ENCODE results near the gene E2F2.
"Not testable (repeated sequence)": the region's sequence is repeated elsewhere in the genome, so short reads cannot be mapped to it uniquely, and the experiment has no call there.

E2F2 gene

DNA sequence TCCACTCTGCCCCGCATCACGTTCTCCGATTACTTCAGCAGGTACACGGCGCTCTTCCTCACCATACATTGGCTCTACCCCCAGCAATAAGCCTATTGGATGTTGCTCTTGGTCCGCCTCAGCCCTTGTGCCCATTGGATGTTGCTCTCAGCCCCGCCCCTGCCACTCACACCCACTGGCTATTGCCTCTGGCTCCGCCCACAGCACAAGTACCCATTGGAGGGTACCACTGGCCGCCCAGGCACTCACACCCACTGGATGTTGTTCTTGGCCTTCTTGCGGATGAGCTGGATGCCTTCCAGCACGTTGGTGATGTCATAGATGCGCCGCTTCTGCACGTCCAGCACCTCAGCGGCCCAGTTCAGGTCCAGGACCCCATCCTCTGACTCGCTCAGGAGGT is 9.4 kb downstream of the E2F2 start:
- Histone ChIP-seq H3K9me3 (ENCODE audit: control insufficient read depth, low read length) (no peaks in the 10 kb centered on the region), H3K27ac (ENCODE audit: insufficient read depth, low read depth, low read length, poor library complexity, severe bottlenecking) (no peak overlapping the region), H3K27me3 (ENCODE audit: control insufficient read depth, insufficient read depth, low read length, poor library complexity, severe bottlenecking) (no peaks in the 10 kb centered on the region), H3K4me1 (ENCODE audit: control insufficient read depth, insufficient read depth, low read length) (peaks cover 21% of the 10 kb centered on the region), H3K36me3 (ENCODE audit: control insufficient read depth, insufficient read depth, low read length) (peaks cover 21% of the 10 kb centered on the region), H3K4me3 (ENCODE audit: insufficient read depth, low read depth, low read length) (no peak overlapping the region)
- 92 to 94% methylated on average over 16 of the region's 16 CpGs for WGBS, 2 experiments

DNA sequence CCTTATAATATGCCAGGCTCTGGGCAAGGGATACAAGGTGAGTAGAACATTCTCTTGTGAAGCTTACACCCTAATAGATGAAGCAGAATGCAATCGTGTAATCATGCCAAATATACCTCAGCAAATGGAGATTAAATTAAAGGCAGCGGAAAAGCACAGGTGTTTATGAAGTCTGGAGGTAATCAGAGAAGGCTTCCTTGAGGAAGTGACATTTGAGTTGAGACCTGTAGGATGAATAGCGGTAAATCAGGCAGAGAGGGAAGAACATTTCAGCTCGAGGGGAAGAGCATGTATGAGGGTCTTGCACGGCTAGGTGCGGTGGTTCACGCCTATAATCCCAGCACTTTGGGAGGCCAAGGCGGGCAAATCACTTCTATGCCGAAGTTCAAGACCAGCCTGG is 13.5 kb downstream of the E2F2 start:
- no peaks in the 10 kb centered on the region for H3K4me1 ChIP-seq (ENCODE audit: control insufficient read depth, insufficient read depth, low read length)
- H3K36me3 ChIP-seq (ENCODE audit: control insufficient read depth, insufficient read depth, low read length) = peaks cover 21% of the 10 kb centered on the region
- WGBS, 2 experiments = 91 to 95% methylated on average over 9 of the region's 9 CpGs
- H3K4me3 ChIP-seq (ENCODE audit: insufficient read depth, low read depth, low read length) = no peak overlapping the region
- H3K27me3 ChIP-seq (ENCODE audit: control insufficient read depth, insufficient read depth, low read length, poor library complexity, severe bottlenecking) = no peaks in the 10 kb centered on the region
- no peaks in the 10 kb centered on the region for H3K9me3 ChIP-seq (ENCODE audit: control insufficient read depth, low read length)
- no peak overlapping the region for H3K27ac ChIP-seq (ENCODE audit: insufficient read depth, low read depth, low read length, poor library complexity, severe bottlenecking)

DNA sequence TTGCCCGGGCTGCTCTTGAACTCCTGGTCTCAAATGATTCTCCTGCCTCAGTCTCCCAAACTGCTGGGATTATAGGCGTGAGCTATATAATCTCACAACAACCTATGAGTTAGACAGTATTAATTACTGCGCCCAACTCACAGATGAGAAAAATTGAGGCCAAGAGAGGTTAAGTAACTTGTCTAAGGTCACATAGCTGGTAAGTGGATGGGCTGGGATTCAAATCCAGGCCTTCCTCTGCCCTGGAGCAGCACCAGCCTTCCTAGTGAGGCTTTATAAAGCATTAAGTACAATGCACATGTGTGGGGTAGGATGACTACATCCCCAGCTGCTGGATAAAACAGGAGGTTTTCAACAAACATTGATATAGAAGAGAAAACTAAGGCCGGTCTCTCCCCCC is 15.1 kb downstream of the E2F2 start:
- no peak overlapping the region for H3K4me3 ChIP-seq (ENCODE audit: insufficient read depth, low read depth, low read length)
- H3K36me3 ChIP-seq (ENCODE audit: control insufficient read depth, insufficient read depth, low read length) = peaks cover 11% of the 10 kb centered on the region

DNA sequence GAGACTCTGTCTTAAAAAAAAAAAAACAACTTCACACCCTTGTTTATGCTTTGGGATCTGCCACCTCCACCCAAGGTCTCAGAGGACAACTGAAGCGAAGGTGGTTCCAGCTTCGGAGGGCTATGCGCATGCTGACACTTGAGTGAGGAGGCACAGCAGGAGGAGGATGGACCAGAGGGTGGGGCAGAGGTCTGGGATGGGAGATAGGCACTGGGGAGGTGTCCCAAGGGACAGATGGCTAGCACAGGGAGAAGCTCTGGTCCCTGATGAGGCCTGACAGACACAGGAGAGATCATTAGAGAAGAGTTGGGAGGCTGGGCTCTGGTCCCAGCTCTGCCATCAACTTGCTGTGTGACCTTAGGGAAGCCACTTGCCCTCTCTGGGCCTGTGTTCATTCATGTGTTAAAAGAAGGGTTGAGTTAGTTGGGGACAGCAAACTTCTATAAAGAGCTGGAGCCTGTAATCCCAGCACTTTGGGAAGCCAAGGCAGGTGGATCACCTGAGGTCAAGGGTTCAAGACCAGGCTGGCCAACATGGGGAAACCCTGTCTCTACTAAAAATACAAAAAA is 16.8 kb downstream of the E2F2 start:
- Histone ChIP-seq H3K4me1 (ENCODE audit: control insufficient read depth, insufficient read depth, low read length) (no peaks in the 10 kb centered on the region), H3K36me3 (ENCODE audit: control insufficient read depth, insufficient read depth, low read length) (peaks cover 14% of the 10 kb centered on the region), H3K4me3 (ENCODE audit: insufficient read depth, low read depth, low read length) (no peak overlapping the region), H3K9me3 (ENCODE audit: control insufficient read depth, low read length) (no peaks in the 10 kb centered on the region), H3K27ac (ENCODE audit: insufficient read depth, low read depth, low read length, poor library complexity, severe bottlenecking) (no peak overlapping the region), H3K27me3 (ENCODE audit: control insufficient read depth, insufficient read depth, low read length, poor library complexity, severe bottlenecking) (no peaks in the 10 kb centered on the region)
- WGBS, 2 experiments = 96 to 100% methylated on average over 3 of the region's 3 CpGs

More for the DNA sequence above, 15.1 kb downstream of the E2F2 start:
- Histone ChIP-seq H3K4me1 (ENCODE audit: control insufficient read depth, insufficient read depth, low read length) (no peaks in the 10 kb centered on the region), H3K27me3 (ENCODE audit: control insufficient read depth, insufficient read depth, low read length, poor library complexity, severe bottlenecking) (no peaks in the 10 kb centered on the region), H3K9me3 (ENCODE audit: control insufficient read depth, low read length) (no peaks in the 10 kb centered on the region), H3K27ac (ENCODE audit: insufficient read depth, low read depth, low read length, poor library complexity, severe bottlenecking) (no peak overlapping the region)
- WGBS, 2 experiments = 96 to 97% methylated on average over 4 of the region's 4 CpGs

DNA sequence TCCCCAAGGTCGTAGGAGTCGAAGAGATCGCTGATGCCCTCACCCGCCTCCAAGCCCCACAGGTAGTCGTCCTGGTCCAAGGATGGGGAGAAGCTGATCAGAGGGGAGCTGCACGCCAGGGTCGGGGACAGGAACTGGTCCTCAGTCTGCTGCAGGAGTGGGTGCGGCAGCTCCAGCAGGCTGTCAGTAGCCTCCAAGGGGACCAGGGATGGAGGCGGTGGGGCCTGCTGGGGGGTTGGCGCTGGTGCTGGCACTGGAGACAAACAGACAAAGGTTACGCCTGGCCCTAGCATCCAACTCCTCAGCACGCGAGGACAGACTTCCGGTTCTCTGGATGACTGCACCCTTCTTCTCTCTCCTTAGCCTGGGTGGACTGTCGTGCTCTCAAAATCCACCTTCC is 21.1 kb downstream of the E2F2 start:
- Histone ChIP-seq H3K27ac (ENCODE audit: insufficient read depth, low read depth, low read length, poor library complexity, severe bottlenecking) (no peak overlapping the region), H3K9me3 (ENCODE audit: control insufficient read depth, low read length) (no peaks in the 10 kb centered on the region), H3K27me3 (ENCODE audit: control insufficient read depth, insufficient read depth, low read length, poor library complexity, severe bottlenecking) (no peaks in the 10 kb centered on the region), H3K4me3 (ENCODE audit: insufficient read depth, low read depth, low read length) (no peak overlapping the region), H3K36me3 (ENCODE audit: control insufficient read depth, insufficient read depth, low read length) (peaks cover 7% of the 10 kb centered on the region), H3K4me1 (ENCODE audit: control insufficient read depth, insufficient read depth, low read length) (no peaks in the 10 kb centered on the region)
- 95% methylated on average over 15 of the region's 15 CpGs for WGBS, 2 experiments

DNA sequence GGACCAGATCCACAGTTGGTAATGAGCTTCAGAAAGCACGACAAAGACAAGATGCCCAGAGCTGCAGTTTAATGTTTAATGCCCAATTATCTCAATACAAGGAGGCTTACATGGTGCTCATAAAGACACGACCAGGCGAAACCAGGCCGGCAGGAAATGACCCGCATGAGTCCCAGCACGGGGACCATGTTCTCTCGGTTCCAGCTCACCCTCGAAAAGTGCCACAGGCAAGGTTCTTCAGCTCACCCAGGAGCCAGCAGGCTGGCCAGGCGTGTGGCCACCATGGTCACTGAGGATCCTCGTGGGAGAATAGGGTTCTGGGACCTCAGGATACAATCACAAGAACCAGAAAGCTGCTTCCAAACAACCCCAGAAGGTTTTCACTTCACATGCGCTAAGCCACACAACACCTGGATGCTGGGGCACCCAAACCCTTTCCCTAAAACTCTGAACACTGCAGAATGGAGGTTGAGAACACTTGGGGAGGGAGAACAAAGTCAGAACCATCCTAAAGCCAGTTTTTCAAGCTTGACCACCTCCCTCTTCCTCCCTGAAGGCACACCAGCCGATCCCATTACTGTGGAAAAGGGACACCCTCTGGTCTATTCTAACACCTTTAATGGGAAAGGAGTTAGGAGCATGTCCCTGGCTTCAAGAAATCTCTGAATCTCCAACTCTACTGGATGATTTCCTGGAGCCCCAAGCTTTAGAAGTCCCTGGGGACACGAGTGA is 24.5 kb downstream of the E2F2 start:
- H3K27me3 ChIP-seq (ENCODE audit: control insufficient read depth, insufficient read depth, low read length, poor library complexity, severe bottlenecking) = no peaks in the 10 kb centered on the region
- no peak overlapping the region for H3K4me3 ChIP-seq (ENCODE audit: insufficient read depth, low read depth, low read length)
- no peaks in the 10 kb centered on the region for H3K9me3 ChIP-seq (ENCODE audit: control insufficient read depth, low read length)
- no peaks in the 10 kb centered on the region for H3K4me1 ChIP-seq (ENCODE audit: control insufficient read depth, insufficient read depth, low read length)
- peaks cover 7% of the 10 kb centered on the region for H3K36me3 ChIP-seq (ENCODE audit: control insufficient read depth, insufficient read depth, low read length)
- 94 to 96% methylated on average over 13 of the region's 13 CpGs for WGBS, 2 experiments
- no peak overlapping the region for H3K27ac ChIP-seq (ENCODE audit: insufficient read depth, low read depth, low read length, poor library complexity, severe bottlenecking)

DNA sequence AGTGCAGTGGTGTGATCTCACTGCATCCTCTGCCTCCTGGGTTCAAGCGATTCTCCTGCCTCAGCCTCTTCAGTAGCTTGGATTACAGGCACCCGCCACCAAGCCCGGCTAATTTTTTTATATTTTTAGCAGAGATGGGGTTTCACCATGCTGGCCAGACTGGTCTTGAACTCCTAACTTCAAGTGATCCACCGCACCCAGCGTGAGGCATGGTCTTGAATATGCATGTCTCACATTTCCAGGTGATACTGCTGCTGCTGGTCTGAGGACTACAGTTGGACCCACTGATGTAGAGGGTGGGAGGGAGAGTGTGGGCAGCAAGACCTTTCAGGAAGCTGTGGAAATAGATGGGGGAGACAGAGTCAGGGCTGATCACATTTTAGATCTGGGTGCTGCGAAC is 25.2 kb downstream of the E2F2 start:
- peaks cover 5% of the 10 kb centered on the region for H3K36me3 ChIP-seq (ENCODE audit: control insufficient read depth, insufficient read depth, low read length)
- WGBS, 2 experiments = 92 to 96% methylated on average over 6 of the region's 6 CpGs
- H3K4me1 ChIP-seq (ENCODE audit: control insufficient read depth, insufficient read depth, low read length) = no peaks in the 10 kb centered on the region
- no peaks in the 10 kb centered on the region for H3K27me3 ChIP-seq (ENCODE audit: control insufficient read depth, insufficient read depth, low read length, poor library complexity, severe bottlenecking)
- H3K4me3 ChIP-seq (ENCODE audit: insufficient read depth, low read depth, low read length) = no peak overlapping the region
- H3K9me3 ChIP-seq (ENCODE audit: control insufficient read depth, low read length) = no peaks in the 10 kb centered on the region
- no peak overlapping the region for H3K27ac ChIP-seq (ENCODE audit: insufficient read depth, low read depth, low read length, poor library complexity, severe bottlenecking)

DNA sequence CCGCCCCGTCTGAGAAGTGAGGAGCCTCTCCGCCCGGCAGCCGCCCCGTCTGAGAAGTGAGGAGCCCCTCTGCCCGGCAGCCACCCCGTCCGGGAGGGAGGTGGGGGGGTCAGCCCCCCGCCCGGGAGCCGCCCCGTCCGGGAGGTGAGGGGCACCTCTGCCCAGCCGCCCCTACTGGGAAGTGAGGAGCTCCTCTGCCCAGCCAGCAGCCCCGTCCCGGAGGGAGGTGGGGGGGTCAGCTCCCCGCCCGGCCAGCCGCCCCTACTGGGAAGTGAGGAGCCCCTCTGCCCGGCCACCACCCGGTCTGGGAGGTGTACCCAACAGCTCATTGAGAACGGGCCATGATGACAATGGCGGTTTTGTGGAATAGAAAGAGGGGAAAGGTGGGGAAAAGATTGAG is 26.9 kb downstream of the E2F2 start:
- not testable (repeated sequence) for H3K4me1 ChIP-seq (ENCODE audit: control insufficient read depth, insufficient read depth, low read length); H3K27me3 ChIP-seq (ENCODE audit: control insufficient read depth, insufficient read depth, low read length, poor library complexity, severe bottlenecking); H3K27ac ChIP-seq (ENCODE audit: insufficient read depth, low read depth, low read length, poor library complexity, severe bottlenecking); H3K4me3 ChIP-seq (ENCODE audit: insufficient read depth, low read depth, low read length); H3K9me3 ChIP-seq (ENCODE audit: control insufficient read depth, low read length); H3K36me3 ChIP-seq (ENCODE audit: control insufficient read depth, insufficient read depth, low read length)
- WGBS, 2 experiments = 88 to 90% methylated on average over 20 to 22 of the region's 24 CpGs

DNA sequence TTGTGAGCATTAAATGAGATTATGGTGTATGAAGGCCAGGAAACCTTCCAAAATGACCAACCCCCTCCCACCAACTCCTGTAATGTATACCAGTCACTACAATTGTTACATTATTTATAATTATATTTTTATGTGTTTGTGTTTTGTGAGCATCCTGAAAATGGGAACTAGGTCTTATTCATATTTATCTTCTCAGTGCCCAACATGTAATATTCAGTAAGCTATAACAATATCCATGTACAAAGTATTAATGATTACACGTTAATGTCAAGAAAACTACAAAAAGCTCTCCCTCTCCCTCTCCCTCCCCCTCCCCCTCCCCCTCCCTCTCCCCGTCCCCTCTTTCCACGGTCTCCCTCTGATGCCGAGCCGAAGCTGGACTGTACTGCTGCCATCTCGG is 28.1 kb downstream of the E2F2 start:
- Histone ChIP-seq H3K27me3 (ENCODE audit: control insufficient read depth, insufficient read depth, low read length, poor library complexity, severe bottlenecking) (no peaks in the 10 kb centered on the region), H3K4me1 (ENCODE audit: control insufficient read depth, insufficient read depth, low read length) (no peaks in the 10 kb centered on the region), H3K36me3 (ENCODE audit: control insufficient read depth, insufficient read depth, low read length) (no peaks in the 10 kb centered on the region), H3K27ac (ENCODE audit: insufficient read depth, low read depth, low read length, poor library complexity, severe bottlenecking) (no peak overlapping the region), H3K4me3 (ENCODE audit: insufficient read depth, low read depth, low read length) (no peak overlapping the region), H3K9me3 (ENCODE audit: control insufficient read depth, low read length) (no peaks in the 10 kb centered on the region)
- no CpG with 5 or more reads among the region's 6 CpGs for WGBS, 2 experiments

DNA sequence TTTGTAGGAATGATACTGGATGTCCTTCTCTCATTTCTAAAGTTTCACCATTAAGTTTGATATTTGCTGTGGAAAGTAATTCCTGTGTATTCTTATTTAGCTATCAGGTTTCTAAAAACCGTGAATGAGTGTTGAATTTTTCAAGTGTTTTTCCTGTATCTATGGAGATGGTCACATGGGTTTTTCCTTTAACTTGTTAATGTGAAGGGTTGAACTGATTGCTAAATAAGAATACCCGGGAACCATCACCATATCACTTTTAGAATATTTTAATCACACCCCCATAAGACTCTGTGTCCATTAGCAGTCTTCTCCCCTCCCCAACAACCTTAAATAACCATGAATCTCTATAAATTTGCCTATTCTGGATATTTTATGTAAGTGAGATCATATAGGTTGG is 30.6 kb downstream of the E2F2 start:
- H3K27me3 ChIP-seq (ENCODE audit: control insufficient read depth, insufficient read depth, low read length, poor library complexity, severe bottlenecking) = no peaks in the 10 kb centered on the region
- no peaks in the 10 kb centered on the region for H3K4me1 ChIP-seq (ENCODE audit: control insufficient read depth, insufficient read depth, low read length)
- H3K27ac ChIP-seq (ENCODE audit: insufficient read depth, low read depth, low read length, poor library complexity, severe bottlenecking) = no peak overlapping the region
- no peaks in the 10 kb centered on the region for H3K9me3 ChIP-seq (ENCODE audit: control insufficient read depth, low read length)
- H3K4me3 ChIP-seq (ENCODE audit: insufficient read depth, low read depth, low read length) = no peak overlapping the region
- H3K36me3 ChIP-seq (ENCODE audit: control insufficient read depth, insufficient read depth, low read length) = no peaks in the 10 kb centered on the region
- WGBS, 2 experiments = 88 to 94% methylated on average over 1 to 2 of the region's 2 CpGs
